ENCODE measurements around the gene BATF2.

DNA sequence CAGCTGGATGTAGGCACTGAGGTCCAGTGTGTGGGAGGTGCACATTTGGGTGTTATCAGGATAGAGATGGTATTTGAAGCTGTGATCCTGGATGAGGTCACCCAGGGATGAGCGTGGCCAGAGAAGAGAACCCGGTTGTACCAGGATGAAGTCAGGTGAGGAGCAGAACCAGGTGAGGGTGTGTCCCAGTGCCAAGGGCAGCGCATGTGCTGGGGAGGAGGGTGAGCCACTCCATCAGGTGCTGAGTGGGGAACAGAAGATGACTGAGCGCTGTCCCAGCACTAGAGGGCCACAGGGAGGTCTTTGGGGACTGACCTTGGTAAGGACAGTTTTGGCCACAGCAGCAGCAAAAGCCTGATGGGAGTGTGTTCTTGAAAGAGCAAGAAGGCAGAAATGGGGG lies 19.9 kb upstream of the BATF2 start:
- TF ChIP-seq EP300 (IDR thresholded peaks at IDR 0.05), result no peak
- TF ChIP-seq, protein P1, sequence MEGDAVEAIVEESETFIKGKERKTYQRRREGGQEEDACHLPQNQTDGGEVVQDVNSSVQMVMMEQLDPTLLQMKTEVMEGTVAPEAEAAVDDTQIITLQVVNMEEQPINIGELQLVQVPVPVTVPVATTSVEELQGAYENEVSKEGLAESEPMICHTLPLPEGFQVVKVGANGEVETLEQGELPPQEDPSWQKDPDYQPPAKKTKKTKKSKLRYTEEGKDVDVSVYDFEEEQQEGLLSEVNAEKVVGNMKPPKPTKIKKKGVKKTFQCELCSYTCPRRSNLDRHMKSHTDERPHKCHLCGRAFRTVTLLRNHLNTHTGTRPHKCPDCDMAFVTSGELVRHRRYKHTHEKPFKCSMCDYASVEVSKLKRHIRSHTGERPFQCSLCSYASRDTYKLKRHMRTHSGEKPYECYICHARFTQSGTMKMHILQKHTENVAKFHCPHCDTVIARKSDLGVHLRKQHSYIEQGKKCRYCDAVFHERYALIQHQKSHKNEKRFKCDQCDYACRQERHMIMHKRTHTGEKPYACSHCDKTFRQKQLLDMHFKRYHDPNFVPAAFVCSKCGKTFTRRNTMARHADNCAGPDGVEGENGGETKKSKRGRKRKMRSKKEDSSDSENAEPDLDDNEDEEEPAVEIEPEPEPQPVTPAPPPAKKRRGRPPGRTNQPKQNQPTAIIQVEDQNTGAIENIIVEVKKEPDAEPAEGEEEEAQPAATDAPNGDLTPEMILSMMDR (IDR thresholded peaks at IDR 0.05), result no peak
